Mucosa of rectum (tissue), 2 donors: ENCODE results near the gene ACTL6B.

ENCODE experiments used
- H3K27ac ChIP-seq, 2 donors: one replicate each; pipeline ENCODE4 v1.7.0; 2013; ENCODE audit warnings: inconsistent platforms in 2 of 2, low read depth in 2 of 2, low read length in 2 of 2
- H3K27me3 ChIP-seq, 2 donors: one replicate each; pipeline ENCODE4 v1.7.0; 2013; ENCODE audit warnings: low read length in 2 of 2; ENCODE audit not compliant: control insufficient read depth in 2 of 2, insufficient read depth in 2 of 2
- H3K36me3 ChIP-seq, 2 donors: one replicate each; pipeline ENCODE4 v1.7.0; 2013; ENCODE audit warnings: low read length in 2 of 2; ENCODE audit not compliant: control insufficient read depth in 2 of 2, insufficient read depth in 2 of 2
- H3K4me1 ChIP-seq, 2 donors: one replicate each; pipeline ENCODE4 v1.7.0; 2013; ENCODE audit warnings: low read length in 2 of 2, mild to moderate bottlenecking in 1 of 2; ENCODE audit not compliant: control insufficient read depth in 2 of 2, insufficient read depth in 2 of 2
- H3K4me3 ChIP-seq, 2 donors: one replicate each; pipeline ENCODE4 v1.7.0; 2013; ENCODE audit warnings: low read length in 2 of 2
- H3K9ac ChIP-seq, 2 donors: one replicate each; pipeline ENCODE4 v1.7.0; 2013; ENCODE audit warnings: low read length in 2 of 2, low read depth in 1 of 2, mild to moderate bottlenecking in 1 of 2
- H3K9me3 ChIP-seq, 2 donors: one replicate each; pipeline ENCODE4 v1.7.0; 2013; ENCODE audit warnings: low read length in 2 of 2; ENCODE audit not compliant: control insufficient read depth in 2 of 2
- donor health status: healthy.
- donor health status: Normal muscosa, but diverticular disease.

The ACTL6B gene

GRCh38 chr7:100598425-100598824, 57.8 kb downstream of the ACTL6B start:
- no peaks in the 10 kb centered on the region for H3K27me3 ChIP-seq
- no peaks in the 10 kb centered on the region for H3K9me3 ChIP-seq
- no peaks in the 10 kb centered on the region for H3K36me3 ChIP-seq
- no peak overlapping the region for H3K9ac ChIP-seq
- no peak overlapping the region for H3K27ac ChIP-seq
- no peak overlapping the region for H3K4me3 ChIP-seq
- H3K4me1 ChIP-seq, result peaks cover 0 to 5% of the 10 kb centered on the region in 2 donors

- H3K9ac ChIP-seq, result no peak overlapping the region
- H3K27me3 ChIP-seq, result no peaks in the 10 kb centered on the region
- H3K4me1 ChIP-seq, result no peaks in the 10 kb centered on the region
- H3K36me3 ChIP-seq, result no peaks in the 10 kb centered on the region
- H3K9me3 ChIP-seq, result no peaks in the 10 kb centered on the region
- no peak overlapping the region for H3K4me3 ChIP-seq
- H3K27ac ChIP-seq, result no peak overlapping the region
These were observed 61.1 kb downstream of the ACTL6B start for GRCh38 chr7:100595188-100595587.
